Islet of Langerhans (tissue), 1 donor: ENCODE results near the gene MYH14.
"Not testable (repeated sequence)": the region's sequence is repeated elsewhere in the genome, so short reads cannot be mapped to it uniquely, and the experiment has no call there.

Source experiments
- FAIRE-seq: peaks from one replicate; lab custom pipeline; 2011; peaks lifted over from hg19 to GRCh38; lab: Jason Lieb, UNC

Gene MYH14

GRCh38 chr19:50333235-50333736 lies 129.9 kb downstream of the MYH14 start:
- no peak for FAIRE-seq

GRCh38 chr19:50333737-50334617 lies 130.6 kb downstream of the MYH14 start:
- no peak for FAIRE-seq

DNA sequence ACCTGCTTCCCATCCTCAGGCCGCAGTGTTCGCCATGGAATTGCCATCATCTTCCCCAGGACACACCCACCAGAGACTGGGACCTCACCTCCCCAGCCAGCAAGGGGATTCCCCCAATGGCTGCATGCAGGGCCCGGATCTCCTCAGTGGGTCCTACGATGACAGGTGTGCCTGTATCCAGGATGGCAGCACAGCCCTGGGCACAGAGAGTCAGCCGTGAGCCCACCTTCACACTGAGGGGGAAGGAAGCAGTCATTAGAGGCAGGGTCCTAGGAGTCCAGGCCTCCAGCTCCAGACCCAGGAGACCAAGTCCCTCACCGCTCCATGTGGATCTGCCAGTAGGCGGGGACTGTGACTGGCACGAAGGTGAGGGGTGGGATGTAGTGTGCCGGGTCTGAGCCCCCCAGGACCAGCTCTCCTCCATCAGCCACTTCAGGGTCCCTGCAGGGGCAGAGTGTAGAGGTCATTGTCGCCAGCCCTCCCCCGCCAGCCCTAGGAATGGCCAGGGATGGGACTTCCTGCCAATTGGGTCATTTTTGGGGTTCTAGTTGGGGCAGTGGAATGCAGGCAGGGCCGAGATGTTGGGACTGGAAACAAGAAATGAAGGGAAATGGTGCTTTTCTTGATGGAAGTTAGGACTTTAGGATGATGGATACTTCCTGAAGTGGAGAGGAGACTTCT lies 131.5 kb downstream of the MYH14 start:
- no peak for FAIRE-seq

GRCh38 chr19:50337031-50337430 lies 133.6 kb downstream of the MYH14 start:
- FAIRE-seq: not testable (repeated sequence)

DNA sequence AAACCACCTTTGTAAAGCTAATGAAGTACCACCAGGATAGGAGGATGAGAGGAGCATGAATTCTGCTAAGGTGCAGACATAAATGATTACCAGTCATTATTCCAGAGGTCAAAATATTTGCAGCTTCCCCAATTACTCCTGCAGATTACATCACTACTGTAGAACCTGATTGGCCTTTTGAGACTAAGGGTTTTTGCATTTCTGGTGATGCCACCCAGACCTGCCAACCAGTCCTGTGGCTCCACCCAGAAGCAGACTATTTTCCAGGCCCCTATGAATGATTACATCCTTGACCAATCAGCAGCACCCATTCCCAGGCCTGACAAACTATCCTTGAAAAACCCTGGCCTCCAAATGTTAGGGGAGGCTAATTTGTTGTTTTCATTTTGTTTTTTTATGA lies 136.9 kb downstream of the MYH14 start:
- no peak for FAIRE-seq

DNA sequence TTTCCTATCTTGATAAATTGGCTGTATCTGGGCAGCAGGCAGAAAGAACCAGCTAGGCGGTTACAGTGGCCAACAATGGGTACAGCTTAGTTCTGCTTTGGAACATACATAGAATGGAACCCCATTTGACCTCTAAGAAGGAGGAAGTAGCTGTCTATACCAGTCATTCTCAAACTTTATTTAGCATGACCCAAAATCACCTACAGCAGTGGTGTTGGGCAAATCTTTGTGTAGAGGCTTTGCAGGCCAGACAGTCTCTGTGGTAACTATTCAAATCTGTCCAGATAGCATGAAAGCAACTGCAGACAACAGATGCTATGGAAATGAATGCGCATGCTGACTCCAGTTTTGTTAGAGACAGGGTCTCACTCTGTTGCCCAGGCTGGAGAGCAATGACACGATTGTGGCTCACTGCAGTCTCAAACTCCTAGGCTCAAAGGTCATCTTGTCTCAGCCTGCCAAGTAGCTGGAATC lies 137.7 kb downstream of the MYH14 start:
- FAIRE-seq: no peak

DNA sequence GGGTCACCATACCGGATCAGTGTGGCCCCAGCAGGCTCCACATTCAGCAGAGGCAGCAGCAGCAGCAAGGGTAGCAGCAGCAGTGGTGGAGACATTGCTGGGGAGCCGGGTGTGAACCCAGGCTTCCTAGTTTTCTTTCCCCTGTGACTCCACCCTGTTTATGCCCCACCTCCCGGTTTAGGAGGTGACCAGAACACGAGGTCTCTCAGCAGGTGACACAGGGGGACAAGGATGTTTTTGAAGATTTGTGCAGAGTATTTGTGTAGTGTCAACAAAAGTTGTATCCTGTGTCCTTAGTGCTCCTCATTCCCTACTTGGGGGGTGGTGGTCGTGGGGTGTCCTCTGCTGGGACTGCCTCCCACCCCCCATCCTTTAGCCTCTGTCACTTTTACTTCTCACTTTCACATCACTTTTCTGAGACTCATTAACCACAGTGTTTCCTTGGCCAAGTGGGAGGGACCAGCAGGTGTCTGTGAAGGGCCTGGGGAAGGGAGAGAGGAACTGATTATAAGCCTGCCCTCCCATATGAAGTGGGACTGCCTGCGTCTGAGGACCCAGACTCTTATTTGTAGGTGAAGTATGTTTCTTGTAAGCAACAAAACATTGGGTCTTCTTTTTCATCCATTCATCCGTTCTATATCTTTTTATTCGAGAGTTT lies 141.4 kb downstream of the MYH14 start:
- FAIRE-seq: no peak

GRCh38 chr19:50347089-50347581 lies 143.7 kb downstream of the MYH14 start:
- not testable (repeated sequence) for FAIRE-seq

DNA sequence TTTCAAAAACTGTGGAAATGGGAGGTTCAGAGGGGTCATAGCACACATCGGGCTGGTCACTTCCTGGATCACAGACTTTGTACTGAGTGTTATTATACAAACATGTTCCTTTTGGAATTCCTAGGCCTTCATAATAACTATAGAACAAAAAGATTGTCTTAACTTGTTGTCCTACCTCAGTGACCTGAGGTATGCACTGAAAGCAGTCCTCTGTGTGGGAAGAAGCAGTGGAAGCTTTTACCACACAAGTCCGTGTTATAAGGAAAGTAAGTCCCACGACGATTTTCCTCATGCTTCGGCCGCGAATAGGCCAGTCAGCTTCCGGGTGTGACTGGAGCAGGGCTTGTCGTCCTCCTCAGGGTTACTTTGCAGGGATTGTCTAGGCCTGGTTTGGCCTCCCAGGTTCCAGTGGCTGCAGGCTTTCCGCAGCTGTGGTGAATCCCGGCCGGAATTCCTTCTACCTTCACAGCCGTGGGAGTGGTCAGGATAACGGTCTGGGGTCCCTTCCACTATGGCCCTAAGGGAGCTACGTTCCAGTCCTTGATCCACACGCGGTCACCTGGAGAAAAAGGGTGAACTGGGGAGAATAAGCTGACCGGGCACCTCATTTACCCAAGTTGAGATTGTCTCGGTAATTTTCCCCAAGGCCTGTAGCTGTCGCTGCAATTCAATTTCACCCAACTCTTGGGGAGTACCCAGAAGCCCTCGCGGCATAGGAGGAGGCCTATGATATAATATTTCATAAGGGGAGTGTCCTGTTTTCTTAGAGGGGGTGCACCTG lies 146.0 kb downstream of the MYH14 start:
- no peak for FAIRE-seq

DNA sequence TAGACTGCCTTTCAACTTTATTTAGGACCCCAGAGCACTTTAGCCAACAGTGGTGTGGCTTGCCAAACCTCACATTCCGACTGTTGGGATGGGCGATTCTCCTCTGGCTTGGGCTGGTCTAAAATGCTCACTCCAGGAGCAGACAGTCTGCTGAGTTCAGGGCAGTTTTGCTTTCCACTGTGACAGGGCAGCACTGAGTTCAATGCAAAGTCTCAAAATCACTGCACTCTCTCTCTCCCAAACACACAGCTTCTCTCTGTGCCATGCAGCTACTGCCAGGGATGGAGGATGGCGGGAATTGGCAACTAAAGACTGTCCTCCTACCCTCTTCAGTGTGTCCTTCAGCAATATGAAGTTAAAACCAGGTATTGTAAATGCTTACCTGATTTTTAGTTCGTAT lies 148.8 kb downstream of the MYH14 start:
- FAIRE-seq: no peak

GRCh38 chr19:50353487-50353880 lies 150.1 kb downstream of the MYH14 start:
- FAIRE-seq: not testable (repeated sequence)

- FAIRE-seq: no peak
Observed at GRCh38 chr19:50356691-50357177, 153.3 kb downstream of the MYH14 start.

- FAIRE-seq: no peak
Observed at GRCh38 chr19:50357178-50358100, 154.0 kb downstream of the MYH14 start.

GRCh38 chr19:50358483-50359327 lies 155.3 kb downstream of the MYH14 start:
- FAIRE-seq: no peak

DNA sequence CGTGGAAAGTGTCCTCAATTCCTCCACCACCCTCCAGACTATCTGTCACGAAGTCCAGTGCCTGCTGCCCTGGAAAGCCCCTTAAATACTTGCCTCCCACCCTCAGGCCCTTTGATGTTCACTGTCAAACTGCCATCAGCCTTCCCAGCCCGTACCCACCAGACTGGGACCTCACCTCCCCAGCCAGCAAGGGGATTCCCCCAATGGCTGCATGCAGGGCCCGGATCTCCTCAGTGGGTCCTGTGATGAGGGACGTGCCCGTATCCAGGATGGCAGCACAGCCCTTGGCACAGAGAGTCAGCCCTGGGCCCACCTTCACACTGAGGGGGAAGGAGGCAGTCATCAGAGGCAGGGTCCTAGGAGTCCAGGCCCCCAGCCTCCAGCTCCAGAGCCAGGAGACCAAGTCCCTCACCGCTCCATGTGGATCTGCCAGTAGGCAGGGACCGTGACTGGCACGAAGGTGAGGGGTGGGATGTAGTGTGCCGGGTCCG lies 156.0 kb downstream of the MYH14 start:
- no peak for FAIRE-seq
